ENCODE measurements around the gene VSTM1.
"Not testable (repeated sequence)": the region's sequence is repeated elsewhere in the genome, so short reads cannot be mapped to it uniquely, and the experiment has no call there.

The VSTM1 gene

GRCh38 chr19:54063350-54064116 is at the start of gene VSTM1:
TSS of gene VSTM1 (minus strand) at chr19:54063897. CDS start at chr19:54063777, 120 bp downstream.
- DNase-seq: no peak

GRCh38 chr19:54109651-54110050 is 46.0 kb upstream of the VSTM1 start:
- peak in 1 of 58 donors; percentile 6 for DNase-seq

GRCh38 chr19:54108496-54108895 is 44.8 kb upstream of the VSTM1 start:
- DNase-seq: no peak

GRCh38 chr19:54107876-54108490 is 44.3 kb upstream of the VSTM1 start:
- no peak for DNase-seq

- DNase-seq: no peak
Observed at GRCh38 chr19:54106716-54107115, 43.0 kb upstream of the VSTM1 start.

GRCh38 chr19:54105796-54106195 is 42.1 kb upstream of the VSTM1 start:
- no peak for DNase-seq

GRCh38 chr19:54104998-54105715 is 41.5 kb upstream of the VSTM1 start:
- DNase-seq: no peak

- peak; percentile 74 to 99 (median 96) for DNase-seq
Observed at GRCh38 chr19:54102421-54103169, 38.9 kb upstream of the VSTM1 start, which contains the start of gene NDUFA3. TSS of gene NDUFA3 (plus strand) at chr19:54102855. CDS start at chr19:54102879, 24 bp downstream.

GRCh38 chr19:54100561-54100960 is 36.9 kb upstream of the VSTM1 start, which contains the start of gene OSCAR:
TSS of gene OSCAR (minus strand) at chr19:54100803. CDS start at chr19:54100792, 11 bp downstream.
- peak in 1 of 58 donors; percentile 43 for DNase-seq

GRCh38 chr19:54099903-54100255 is 36.2 kb upstream of the VSTM1 start:
- DNase-seq: not testable (repeated sequence)

GRCh38 chr19:54099190-54099902 is 35.6 kb upstream of the VSTM1 start:
- DNase-seq: no peak

GRCh38 chr19:54096617-54097106 is 33.0 kb upstream of the VSTM1 start:
- peak in 1 of 58 donors; percentile 2 for DNase-seq

- peak in 7 of 58 donors; percentile 1 to 36 (median 18) for DNase-seq
Observed at GRCh38 chr19:54095859-54096616, 32.3 kb upstream of the VSTM1 start.

- no peak for DNase-seq
Observed at GRCh38 chr19:54095136-54095858, 31.6 kb upstream of the VSTM1 start.

- DNase-seq: no peak
Observed at GRCh38 chr19:54094426-54095000, 30.8 kb upstream of the VSTM1 start.

- no peak for DNase-seq
Observed at GRCh38 chr19:54084410-54084809, 20.7 kb upstream of the VSTM1 start.

- DNase-seq: no peak
Observed at GRCh38 chr19:54081032-54081431, 17.3 kb upstream of the VSTM1 start, which contains the start of gene TARM1. TSS of gene TARM1 (minus strand) at chr19:54081365. CDS start at chr19:54081340, 25 bp downstream.

GRCh38 chr19:54077334-54077733 is 13.6 kb upstream of the VSTM1 start:
- DNase-seq: no peak
